ENCODE data around the gene OTUD7B.

Gene OTUD7B

GRCh38 chr1:149914545-149914944 lies 96.0 kb downstream of the OTUD7B start:
- H3K9me3 ChIP-seq = no peaks in the 10 kb centered on the region
- H3K36me3 ChIP-seq = peaks cover 44% of the 10 kb centered on the region
- no peak for TF ChIP-seq Cebpa-rat (IDR thresholded peaks at IDR 0.05)
- no peak overlapping the region for H3K4me3 ChIP-seq
- peaks cover 39% of the 10 kb centered on the region for H3K4me1 ChIP-seq
- no peaks in the 10 kb centered on the region for H4K20me1 ChIP-seq
- peak overlapping the region; percentile 91 for H3K4me2 ChIP-seq
- H3K9ac ChIP-seq = no peak overlapping the region
- no peaks in the 10 kb centered on the region for H3K27me3 ChIP-seq
- 0 out of 2 replicates have a peak overlapping the region, but pooled peaks have one; percentile 4 for H3K27ac ChIP-seq

- Histone ChIP-seq H3K27me3 (no peaks in the 10 kb centered on the region), H3K27ac (no peak overlapping the region), H3K36me3 (peaks cover 91% of the 10 kb centered on the region), H3K9ac (no peak overlapping the region), H3K4me3 (no peak overlapping the region), H4K20me1 (no peaks in the 10 kb centered on the region), H3K4me2 (no peak overlapping the region), H3K4me1 (no peaks in the 10 kb centered on the region), H3K9me3 (no peaks in the 10 kb centered on the region)
- TF ChIP-seq Cebpa-rat (IDR thresholded peaks at IDR 0.05) = no peak
These were observed 103.9 kb downstream of the OTUD7B start for GRCh38 chr1:149906570-149907075.

DNA sequence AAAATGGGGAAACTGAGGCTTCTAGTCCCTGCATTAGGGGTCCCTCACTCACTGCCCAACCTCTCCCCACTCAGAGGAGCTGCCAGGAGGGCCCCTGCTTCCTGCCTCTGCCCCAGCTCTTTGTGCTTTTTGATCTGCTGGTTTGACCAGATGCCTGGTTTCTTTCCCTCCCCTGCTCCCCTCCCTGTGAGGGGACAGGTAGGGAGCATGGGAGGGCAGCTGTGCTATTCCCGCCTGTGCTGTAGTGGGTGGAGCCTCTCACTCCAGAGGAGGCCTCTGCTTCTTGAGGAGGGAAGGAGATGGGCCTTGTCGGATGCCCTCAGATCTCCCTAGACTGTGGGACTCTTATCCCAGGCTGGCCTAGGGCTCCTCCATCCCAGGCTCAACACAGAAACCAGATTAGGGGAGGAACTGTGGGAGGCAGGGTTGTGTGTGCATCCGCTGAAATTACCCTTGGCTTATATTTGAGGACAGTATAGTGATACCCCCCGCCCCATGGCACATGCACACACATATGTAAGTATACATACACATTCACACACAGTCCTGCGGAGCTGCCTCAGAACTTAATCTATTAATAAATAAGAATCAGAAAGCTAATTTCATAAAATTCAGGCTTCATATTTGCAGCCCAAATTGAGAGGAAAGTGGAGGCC lies 106.6 kb downstream of the OTUD7B start:
- H3K4me2 ChIP-seq = no peak overlapping the region
- TF ChIP-seq Cebpa-rat (IDR thresholded peaks at IDR 0.05) = no peak
- no peaks in the 10 kb centered on the region for H3K9me3 ChIP-seq
- no peaks in the 10 kb centered on the region for H3K27me3 ChIP-seq
- peaks cover 64% of the 10 kb centered on the region for H3K36me3 ChIP-seq
- H3K4me3 ChIP-seq = no peak overlapping the region
- peaks cover 13% of the 10 kb centered on the region for H3K4me1 ChIP-seq
- no peak overlapping the region for H3K27ac ChIP-seq
- H3K9ac ChIP-seq = 0 out of 2 replicates have a peak overlapping the region, but pooled peaks have one; percentile 3
- no peaks in the 10 kb centered on the region for H4K20me1 ChIP-seq

DNA sequence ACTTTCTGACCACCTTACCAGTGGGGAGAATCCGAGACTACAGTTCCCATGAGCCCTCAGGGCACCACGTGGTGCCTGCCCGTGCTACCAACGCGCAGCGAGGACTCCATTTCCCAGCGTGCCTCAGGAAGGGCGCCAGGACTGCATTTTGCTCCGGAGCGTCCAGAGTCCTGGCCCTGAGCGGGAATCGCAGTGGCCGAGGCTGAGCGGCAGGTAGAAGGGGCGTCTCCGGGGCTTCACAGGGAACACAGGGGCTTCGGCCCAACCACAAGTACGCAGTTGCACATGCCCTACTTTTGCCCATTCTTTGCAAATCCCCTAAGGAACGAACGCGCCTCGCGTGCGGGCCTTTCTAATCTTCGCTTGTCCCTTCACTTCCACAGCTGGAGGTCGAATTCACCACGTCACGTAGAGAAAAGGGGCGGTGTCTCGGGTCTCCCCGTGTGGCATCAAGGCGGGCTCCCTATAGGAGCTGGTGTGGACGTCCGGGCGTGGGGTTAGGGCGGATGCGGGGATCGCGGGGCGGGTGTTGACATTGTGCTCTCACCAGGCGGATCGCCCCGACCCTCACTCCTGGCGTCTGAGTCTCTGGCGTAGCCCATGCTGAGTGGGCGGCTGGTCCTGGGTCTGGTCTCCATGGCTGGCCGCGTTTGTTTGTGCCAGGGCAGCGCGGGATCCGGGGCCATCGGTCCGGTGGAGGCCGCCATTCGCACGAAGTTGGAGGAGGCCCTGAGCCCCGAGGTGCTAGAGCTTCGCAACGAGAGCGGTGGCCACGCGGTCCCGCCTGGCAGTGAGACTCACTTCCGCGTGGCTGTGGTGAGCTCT lies 110.9 kb downstream of the OTUD7B start, which contains the start of gene BOLA1:
TSS of gene BOLA1 (plus strand) at position 109 of the 825 bp plus-strand sequence. CDS start at position 601, 492 bp downstream.
- H4K20me1 ChIP-seq = no peaks in the 10 kb centered on the region
- no peaks in the 10 kb centered on the region for H3K27me3 ChIP-seq
- TF ChIP-seq Cebpa-rat (IDR thresholded peaks at IDR 0.05) = no peak
- peaks cover 23% of the 10 kb centered on the region for H3K36me3 ChIP-seq
- no peaks in the 10 kb centered on the region for H3K9me3 ChIP-seq
- peak within 1 kb of the TSS; percentile 76 for H3K4me3 ChIP-seq
- H3K27ac ChIP-seq = peak within 1 kb of the TSS; percentile 83
- peak within 1 kb of the TSS; percentile 85 for H3K9ac ChIP-seq
- peaks cover 13% of the 10 kb centered on the region for H3K4me1 ChIP-seq
- peak within 1 kb of the TSS; percentile 95 for H3K4me2 ChIP-seq

- Histone ChIP-seq H4K20me1 (no peaks in the 10 kb centered on the region), H3K4me1 (peaks cover 16% of the 10 kb centered on the region), H3K4me3 (no peak overlapping the region), H3K36me3 (no peaks in the 10 kb centered on the region), H3K9ac (no peak overlapping the region), H3K27me3 (no peaks in the 10 kb centered on the region), H3K27ac (no peak overlapping the region), H3K4me2 (no peak overlapping the region), H3K9me3 (no peaks in the 10 kb centered on the region)
- no peak for TF ChIP-seq Cebpa-rat (IDR thresholded peaks at IDR 0.05)
These were observed 114.0 kb downstream of the OTUD7B start for GRCh38 chr1:149896575-149896974.

- H4K20me1 ChIP-seq = peaks cover 24% of the 10 kb centered on the region
- peak overlapping the region; percentile 97 for H3K9ac ChIP-seq
- H3K4me3 ChIP-seq = peak overlapping the region; percentile 77
- H3K27ac ChIP-seq = peak overlapping the region; percentile 96
- H3K27me3 ChIP-seq = no peaks in the 10 kb centered on the region
- H3K4me1 ChIP-seq = peaks cover 28% of the 10 kb centered on the region
- H3K4me2 ChIP-seq = peak overlapping the region; percentile 93
- no peak for TF ChIP-seq Cebpa-rat (IDR thresholded peaks at IDR 0.05)
- H3K36me3 ChIP-seq = no peaks in the 10 kb centered on the region
- H3K9me3 ChIP-seq = no peaks in the 10 kb centered on the region
These were observed 121.6 kb downstream of the OTUD7B start for GRCh38 chr1:149888999-149889289.

GRCh38 chr1:149888247-149888998 lies 122.1 kb downstream of the OTUD7B start:
- Histone ChIP-seq H4K20me1 (peaks cover 27% of the 10 kb centered on the region), H3K4me2 (peak overlapping the region; percentile 93), H3K9me3 (no peaks in the 10 kb centered on the region), H3K4me1 (peaks cover 34% of the 10 kb centered on the region), H3K27me3 (no peaks in the 10 kb centered on the region), H3K4me3 (peak overlapping the region; percentile 77), H3K27ac (peak overlapping the region; percentile 96), H3K9ac (peak overlapping the region; percentile 97), H3K36me3 (no peaks in the 10 kb centered on the region)
- TF ChIP-seq Cebpa-rat (IDR thresholded peaks at IDR 0.05) = no peak
